ENCODE data around the gene CA6.

DNA sequence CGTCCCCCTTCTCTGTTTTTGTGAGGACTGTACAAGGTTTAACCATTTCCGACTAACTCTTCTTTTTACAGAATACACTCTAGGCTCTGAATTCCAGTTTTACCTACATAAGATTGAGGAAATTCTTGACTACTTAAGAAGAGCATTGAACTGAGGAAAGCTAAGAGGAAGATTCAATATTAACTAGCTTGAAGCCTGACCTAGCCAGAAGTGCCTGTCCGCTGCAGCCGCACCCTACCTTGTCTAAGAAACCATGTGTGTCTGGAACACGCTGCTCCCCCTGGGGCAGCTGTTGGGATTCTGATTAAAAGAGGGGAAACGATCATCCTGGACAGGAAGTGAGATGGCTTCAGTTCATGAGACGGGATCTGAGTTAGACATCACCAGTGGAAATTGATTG, 28.9 kb downstream of the CA6 start:
- TF ChIP-seq FOXM1 (IDR thresholded peaks at IDR 0.05; ENCODE audit: borderline replicate concordance, low read depth) (no peak), CEBPB (IDR thresholded peaks at IDR 0.05) (no peak), TAF1 (IDR thresholded peaks at IDR 0.05; ENCODE audit: low read depth) (no peak), RAD21 (IDR thresholded peaks at IDR 0.05; ENCODE audit: low read depth) (no peak), TCF12 (IDR thresholded peaks at IDR 0.05; ENCODE audit: low read depth) (no peak), EP300 (IDR thresholded peaks at IDR 0.05; ENCODE audit: borderline replicate concordance) (no peak), NFIC (IDR thresholded peaks at IDR 0.05) (no peak)
- TF ChIP-seq, protein P1, sequence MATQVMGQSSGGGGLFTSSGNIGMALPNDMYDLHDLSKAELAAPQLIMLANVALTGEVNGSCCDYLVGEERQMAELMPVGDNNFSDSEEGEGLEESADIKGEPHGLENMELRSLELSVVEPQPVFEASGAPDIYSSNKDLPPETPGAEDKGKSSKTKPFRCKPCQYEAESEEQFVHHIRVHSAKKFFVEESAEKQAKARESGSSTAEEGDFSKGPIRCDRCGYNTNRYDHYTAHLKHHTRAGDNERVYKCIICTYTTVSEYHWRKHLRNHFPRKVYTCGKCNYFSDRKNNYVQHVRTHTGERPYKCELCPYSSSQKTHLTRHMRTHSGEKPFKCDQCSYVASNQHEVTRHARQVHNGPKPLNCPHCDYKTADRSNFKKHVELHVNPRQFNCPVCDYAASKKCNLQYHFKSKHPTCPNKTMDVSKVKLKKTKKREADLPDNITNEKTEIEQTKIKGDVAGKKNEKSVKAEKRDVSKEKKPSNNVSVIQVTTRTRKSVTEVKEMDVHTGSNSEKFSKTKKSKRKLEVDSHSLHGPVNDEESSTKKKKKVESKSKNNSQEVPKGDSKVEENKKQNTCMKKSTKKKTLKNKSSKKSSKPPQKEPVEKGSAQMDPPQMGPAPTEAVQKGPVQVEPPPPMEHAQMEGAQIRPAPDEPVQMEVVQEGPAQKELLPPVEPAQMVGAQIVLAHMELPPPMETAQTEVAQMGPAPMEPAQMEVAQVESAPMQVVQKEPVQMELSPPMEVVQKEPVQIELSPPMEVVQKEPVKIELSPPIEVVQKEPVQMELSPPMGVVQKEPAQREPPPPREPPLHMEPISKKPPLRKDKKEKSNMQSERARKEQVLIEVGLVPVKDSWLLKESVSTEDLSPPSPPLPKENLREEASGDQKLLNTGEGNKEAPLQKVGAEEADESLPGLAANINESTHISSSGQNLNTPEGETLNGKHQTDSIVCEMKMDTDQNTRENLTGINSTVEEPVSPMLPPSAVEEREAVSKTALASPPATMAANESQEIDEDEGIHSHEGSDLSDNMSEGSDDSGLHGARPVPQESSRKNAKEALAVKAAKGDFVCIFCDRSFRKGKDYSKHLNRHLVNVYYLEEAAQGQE (IDR thresholded peaks at IDR 0.05; ENCODE audit: low read depth): no peak
- TF ChIP-seq, protein P2, sequence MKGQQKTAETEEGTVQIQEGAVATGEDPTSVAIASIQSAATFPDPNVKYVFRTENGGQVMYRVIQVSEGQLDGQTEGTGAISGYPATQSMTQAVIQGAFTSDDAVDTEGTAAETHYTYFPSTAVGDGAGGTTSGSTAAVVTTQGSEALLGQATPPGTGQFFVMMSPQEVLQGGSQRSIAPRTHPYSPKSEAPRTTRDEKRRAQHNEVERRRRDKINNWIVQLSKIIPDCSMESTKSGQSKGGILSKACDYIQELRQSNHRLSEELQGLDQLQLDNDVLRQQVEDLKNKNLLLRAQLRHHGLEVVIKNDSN (IDR thresholded peaks at IDR 0.05): no peak
